Stimulated activated naive CD8-positive, alpha-beta T cell treated with anti-CD3 and anti-CD28 coated beads, Interleukin-15, Interleukin-2, amounts not matched to agents 100 U/mL and 50 U/mL, for 24 hours (primary cell): Measurements from ENCODE around the gene TRAF3.

Experiments
- ATAC-seq: fragments of 150-1000 bp; cut with Tn5 transposase; one replicate; pipeline ENCODE4 v1.10.0; 2021
- DNase-seq: peaks from one replicate; pipeline ENCODE4 v3.0.0; 2021

TRAF3 gene

DNA sequence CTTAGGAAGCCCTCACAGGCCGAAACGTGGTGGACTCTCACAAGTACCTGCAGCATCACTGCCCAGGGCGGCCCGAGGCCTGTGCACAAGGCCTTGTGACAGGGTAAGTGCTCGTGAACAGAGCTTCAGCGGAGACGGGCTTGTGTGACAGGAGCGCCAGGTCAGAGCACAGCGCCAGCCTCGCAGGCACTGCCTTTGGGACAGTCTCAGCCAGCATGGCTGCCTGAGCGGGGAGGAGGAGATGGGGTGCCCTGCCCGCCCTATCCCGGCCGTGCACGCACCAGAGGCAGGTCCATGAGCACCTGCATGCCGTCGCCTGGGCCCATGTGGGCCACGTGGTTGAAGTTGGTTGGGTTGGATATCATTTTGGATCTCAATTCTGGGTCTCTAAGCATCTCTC is 162.1 kb downstream of the TRAF3 start:
- ATAC-seq (no peak), DNase-seq (no peak)

DNA sequence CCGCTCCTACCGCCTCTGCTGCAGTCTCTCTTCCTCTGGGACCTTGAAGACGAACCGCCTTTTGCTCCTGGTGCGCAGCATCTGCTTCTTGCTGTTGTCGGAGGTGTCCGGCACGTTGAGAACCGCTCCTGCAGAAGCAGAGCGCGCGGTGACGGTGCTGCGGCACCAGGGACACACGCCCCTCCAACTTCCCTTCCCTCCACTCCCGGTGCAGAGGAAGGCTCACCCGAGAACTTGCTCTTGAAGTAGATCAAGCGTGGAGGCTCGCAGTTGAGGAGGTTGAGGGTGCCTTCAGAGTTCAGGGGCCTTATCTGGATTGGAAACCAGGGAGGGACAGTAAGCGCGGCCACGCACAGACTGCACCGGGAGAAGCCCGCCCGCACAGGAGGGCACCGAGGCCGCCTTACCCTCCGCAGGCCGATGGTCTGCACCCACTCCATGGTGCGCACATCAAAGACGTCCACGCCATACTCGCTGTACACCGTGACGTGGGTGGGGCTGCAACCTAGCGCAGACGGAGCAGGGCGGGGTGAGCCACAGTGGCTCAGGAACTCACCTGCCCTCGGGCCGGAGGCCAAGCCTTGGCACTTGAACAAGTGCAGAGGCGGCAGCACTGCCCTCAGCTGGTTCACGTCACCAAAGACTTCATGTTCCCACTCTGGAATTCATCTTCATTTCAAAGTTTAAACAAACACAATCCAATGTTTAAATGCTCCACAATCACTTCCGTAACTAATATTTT is 162.7 kb downstream of the TRAF3 start:
- DNase-seq: no peak
- ATAC-seq: no peak

DNA sequence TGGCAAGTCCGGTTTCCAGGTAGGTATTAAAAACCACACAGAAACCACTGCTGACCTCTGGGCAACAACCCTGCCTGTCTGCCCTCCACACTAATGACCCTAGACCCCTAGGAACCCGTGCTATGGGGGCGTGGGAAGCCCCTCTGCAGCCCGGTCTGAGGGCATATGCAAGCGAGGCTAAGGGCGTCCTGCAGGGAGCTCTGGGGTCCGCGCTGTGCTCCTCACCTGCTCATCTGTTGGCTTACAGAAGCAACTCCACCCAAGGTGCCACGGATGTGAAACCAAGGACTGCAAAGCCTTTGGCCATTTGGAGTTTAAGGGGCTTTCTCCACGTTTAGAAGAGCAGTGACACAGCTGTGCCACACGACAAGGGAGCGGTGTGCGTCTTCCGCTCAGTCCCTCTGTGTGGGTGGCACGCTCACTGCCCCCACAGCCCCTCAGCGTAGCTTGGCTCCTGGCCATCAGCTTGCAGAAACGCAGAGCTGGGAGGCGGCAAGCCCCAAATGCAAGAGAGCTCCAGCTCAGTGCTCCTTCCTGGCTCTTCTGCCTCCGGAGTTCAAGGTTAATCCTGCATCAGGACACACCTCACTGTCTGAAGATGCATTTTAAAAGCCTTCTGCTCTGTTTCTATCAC is 163.6 kb downstream of the TRAF3 start:
- no peak for ATAC-seq
- DNase-seq: no peak

DNA sequence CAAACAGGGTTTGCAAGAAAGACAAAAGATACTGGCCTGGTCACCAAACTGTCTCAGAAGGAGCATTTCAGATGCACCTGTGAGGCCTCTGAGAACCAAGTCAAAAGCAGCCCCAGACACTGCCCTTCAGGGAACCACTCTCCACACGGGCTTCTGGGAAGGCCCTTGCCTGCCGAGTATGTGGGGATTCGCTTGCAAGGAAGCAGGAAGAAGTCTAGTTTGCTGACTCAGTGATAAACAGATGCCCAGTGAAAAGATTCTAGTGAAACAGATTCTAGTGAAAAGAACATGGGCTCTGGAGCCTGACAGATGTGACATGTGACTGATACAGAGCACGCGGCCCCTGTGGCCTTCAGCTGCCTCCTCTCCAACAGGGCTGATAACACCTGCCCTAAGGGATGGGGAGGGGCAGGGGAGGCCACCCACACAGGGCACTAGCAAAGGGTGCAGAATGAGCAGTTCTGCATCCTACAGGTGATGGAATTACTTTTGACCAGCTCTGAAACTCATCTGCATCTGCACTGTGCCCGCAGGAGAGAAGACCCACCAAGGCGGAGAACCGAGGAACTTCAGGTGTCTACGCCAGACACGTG is 164.3 kb downstream of the TRAF3 start:
- peak; percentile 19 for ATAC-seq
- no peak for DNase-seq

DNA sequence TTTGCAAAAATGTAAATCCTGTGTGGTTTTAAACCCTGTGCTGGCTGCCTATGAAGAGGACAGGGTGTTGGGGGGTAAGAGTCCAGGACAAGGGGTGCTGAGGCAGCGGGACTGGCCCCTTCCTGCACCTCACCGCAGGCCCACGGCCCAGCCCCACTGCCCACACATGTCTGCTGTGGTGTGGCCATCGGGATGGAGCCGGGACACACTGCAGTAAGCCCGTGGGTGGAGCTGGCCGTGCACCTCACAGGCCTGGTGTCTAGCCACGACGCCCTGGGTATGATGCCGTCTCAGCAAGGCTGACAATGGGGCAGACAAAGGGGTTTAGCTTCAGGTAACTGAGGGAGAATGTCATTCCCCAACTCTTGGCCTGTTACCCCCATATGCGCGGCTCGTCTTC is 164.8 kb downstream of the TRAF3 start:
- no peak for ATAC-seq
- no peak for DNase-seq

DNA sequence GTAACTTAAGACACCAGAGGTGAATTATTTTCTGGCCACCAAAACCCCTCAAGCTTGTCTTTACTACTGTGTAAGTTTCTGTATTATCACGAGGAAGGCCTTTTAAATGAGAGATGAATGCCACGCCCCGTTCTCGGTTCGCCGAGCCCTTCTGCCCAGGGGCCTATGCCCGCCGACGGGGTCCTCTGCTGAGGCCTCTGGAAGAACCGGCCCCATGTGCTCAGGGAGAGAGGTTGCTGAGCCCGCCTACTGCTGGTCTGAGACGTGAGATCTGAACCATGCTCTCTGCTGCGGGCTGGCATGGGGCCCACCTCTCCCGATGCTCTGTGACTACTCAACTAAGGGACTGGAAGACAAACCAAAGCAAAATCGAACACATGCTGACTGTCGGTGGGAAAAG is 166.2 kb downstream of the TRAF3 start:
- ATAC-seq (no peak), DNase-seq (no peak)

DNA sequence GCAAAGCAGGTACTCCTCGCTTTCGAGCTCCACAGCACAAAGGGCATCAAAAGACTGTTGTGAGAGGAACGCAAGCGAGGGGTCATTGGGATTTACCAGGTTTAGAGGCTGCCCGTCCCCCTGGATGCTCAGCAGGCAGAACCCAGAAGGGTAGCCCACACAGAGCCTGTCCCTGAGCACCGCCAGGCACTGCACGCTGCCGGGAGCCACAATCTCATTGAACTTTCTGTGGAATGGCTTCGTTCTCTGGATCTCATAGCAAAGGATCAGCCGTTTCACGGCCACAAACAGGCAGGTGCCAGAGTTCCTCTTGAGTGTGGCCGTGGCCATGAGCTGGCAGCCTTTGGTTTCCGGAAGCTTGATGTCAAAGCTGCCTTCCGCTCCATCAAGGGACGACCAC is 166.7 kb downstream of the TRAF3 start:
- ATAC-seq (no peak), DNase-seq (no peak)

DNA sequence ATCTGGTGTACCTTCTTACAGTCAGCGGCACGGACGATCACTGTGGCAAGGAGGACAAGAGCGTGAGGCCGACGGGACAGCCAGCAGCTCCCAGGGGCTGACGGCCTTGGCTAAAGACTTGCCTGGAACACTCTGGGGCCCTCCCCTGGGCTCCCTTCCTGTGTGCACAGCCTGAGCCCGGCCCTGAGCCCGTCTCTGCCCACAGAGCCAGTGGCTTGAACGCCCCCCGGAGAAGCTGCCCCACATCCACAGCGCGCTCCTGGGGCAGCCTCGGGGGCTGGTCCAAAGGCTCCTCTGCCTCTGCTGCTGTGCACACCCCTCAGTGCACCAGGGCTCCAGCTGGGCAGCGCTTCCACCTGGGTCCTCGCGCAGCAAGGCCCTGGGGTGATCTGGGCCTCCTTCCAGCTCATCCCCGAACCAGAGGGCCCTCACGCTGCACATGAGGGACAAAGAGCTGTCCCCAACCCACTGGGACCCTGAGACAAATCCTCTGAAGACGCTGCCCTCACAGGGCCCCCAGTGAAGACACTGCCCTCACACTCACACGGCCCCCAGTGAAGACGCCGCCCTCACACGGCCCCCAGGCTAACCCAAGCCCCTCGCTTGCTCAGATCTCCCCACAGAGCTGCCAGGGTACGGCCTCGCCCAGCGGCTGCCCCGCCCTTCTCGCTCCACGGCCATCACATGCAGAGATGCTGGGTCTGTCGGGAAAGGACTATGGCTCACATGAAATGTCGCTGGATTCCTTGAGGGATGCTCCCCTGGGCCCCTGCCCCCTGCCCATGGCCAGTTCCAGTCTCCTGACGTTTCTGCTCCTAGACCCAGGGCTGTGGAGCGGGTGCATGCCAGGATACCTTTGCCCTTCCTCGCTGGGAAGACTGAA is 167.4 kb downstream of the TRAF3 start:
- DNase-seq: no peak
- no peak for ATAC-seq

DNA sequence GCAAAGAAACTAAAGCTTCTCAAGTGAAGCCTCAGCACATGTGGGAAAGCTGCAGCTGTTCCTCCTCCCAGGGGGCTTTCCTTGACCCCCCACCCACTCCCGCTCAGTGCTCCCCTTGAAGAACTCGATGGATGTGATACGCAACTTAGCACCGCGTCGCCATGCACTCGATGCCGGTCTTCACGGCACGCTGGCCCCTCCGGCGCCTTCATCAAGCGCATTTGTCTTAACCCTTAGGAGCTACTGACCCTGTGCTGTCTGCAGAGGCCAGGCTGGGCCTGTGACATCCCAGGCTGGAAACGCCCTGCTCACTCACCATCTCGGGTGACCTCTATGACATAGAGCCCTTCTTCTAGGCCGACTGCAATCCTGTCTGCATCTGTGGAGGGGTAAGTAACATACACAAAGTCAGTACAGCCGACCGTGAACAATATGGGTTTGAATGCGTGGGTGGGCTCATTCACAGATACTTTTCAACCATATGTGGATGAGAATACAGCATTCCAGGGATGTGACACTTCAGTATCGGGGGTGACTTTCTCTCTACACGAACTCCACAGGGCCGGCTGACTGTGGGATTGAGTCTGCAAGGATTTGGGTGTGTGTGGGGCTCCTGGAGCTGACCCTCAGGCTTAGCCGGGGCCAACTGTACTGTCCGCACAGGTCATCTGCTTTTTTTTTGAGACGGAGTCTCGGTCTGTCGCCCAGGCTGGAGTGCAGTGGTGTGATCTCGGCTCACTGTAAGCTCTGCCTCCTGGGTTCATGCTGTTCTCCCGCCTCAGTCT is 168.3 kb downstream of the TRAF3 start:
- DNase-seq (no peak), ATAC-seq (no peak)

DNA sequence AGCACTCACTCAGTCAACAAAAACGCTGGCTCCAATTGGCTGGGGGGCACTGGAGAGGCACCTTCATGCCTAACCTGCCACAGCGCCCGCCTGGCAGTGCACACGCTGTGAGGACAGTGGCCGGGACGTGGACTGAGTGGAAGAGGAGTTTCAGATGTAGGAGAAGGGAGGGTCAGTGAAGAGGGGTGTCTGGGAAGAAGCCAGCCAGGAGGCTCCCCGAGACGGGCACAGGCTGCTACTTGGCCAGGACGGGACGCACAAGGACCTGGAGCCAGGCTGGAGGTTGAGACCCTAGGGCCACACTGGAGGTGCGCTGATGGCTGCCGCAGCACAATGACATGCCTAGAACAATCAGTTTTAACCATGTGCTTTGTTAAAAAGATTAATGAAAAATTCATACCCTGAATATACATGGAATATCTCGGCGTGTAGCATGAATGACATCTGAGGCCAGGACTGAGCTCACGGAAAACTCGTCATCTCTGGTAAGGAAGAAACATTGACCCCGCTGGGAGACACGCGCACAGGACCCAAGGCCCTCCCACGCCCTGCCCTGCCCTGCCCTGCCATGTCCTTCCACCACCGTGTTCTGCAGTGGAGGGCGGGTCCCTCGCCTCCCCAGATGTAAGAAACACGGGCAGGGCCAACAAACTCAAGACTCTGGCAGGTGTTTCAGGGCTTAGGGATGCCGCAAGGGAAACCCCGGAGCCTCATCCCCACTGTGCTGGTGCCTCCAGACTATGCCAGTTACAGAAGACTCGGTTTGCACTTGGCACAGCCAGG is 170.3 kb downstream of the TRAF3 start:
- DNase-seq: no peak
- ATAC-seq: no peak

DNA sequence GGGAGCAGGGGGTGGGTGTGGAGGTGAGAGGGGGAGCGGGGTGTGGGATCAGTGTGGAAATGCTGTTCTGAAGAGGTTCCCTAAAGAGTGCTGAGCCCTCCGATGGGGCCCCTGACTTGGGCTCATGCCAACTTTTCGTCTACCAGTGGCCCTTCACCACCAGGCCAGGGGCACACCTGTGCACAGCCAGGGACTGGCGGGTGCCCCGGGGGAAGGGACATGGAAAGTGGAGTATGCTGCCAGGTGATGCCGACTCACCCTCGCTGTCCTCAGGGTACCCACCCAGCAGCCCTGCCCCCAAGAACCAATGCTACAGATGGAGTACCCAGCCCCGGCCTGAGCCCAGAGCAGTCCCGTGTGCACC is 171.4 kb downstream of the TRAF3 start:
- ATAC-seq: no peak
- no peak for DNase-seq

DNA sequence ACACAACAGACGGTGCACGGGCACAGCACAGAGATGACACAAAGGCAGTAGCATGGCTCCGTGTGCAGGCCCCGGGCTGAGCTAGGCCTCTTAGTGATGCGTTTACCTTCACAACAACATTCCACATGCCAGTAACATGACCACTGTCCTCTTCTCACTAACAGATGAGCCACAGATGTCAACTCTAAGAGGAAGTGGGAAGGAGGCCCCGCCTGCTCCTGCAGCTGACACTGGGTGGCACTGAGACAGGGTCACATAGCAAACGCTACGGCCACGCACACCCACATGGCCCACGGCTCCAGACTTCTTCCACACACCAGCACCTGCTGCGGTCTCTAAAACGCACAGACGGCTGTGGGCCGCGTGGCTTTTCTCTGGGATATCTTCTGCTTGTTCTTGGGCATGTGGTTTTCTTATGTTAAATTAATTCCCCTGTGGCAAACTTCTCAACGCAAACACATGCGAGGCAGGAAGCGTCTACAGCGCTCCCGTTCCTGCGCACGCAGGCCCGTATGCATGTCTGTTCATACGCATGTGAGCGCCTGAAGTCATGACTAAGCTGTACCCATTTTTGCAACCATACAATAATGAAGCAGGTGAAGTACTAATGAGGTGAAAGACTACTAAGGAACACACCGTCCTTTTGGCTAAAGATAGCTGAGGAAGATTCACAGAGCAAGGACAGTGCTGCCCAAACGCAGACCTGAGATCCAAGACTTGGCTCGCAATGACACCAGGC is 172.0 kb downstream of the TRAF3 start:
- DNase-seq: peak; percentile 35
- peak; percentile 75 for ATAC-seq

DNA sequence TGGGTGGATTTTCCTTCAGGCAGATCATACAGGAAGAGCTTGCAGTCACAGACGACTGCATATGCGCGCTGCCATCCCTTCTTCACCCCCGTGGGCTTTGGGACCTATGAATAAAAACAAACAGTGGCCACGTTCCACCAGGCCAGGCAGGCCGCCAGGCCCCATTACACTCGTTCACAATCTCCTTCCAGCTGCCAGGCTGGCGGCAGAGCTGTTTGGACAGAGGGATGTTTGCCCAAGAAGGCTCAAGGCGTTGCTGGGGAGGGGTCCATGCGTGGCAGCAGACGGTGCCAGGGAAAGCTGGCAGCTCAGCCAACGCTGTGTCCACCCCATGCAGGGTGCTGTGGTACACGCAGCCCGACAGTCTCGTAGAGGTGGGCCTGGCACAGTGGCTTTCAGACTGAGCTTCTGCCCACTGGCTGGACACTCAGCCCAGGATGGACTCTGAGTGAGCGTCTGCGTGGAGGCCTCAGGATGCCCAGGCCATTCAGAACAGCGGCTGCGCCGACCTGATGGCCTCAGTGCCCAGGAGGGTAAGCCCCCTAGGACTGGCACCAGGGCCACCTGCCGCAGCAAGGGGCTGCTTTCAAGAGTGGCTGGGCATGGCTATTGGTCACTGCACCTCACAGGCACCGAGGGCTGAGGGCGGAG is 172.7 kb downstream of the TRAF3 start:
- DNase-seq: no peak
- ATAC-seq: no peak

DNA sequence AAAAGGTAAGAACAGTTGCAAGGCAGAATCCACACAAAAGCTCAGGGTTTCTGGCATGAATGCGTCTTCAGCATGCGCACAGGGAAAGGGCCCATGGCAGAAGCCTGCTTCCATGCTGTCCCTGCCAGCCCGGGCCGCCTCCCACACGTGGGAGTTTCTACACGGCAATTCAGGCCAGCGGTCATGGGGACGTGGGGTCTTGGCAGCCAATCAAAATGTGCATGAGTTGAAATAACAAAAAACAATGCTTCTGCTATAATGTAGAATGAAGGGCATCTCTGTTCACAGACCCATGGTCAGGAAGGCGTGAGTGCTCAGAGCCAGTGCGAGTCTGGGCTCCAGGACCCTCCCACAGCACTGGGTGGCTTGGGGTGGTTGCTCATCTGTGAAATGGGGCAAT is 173.8 kb downstream of the TRAF3 start:
- no peak for ATAC-seq
- no peak for DNase-seq

DNA sequence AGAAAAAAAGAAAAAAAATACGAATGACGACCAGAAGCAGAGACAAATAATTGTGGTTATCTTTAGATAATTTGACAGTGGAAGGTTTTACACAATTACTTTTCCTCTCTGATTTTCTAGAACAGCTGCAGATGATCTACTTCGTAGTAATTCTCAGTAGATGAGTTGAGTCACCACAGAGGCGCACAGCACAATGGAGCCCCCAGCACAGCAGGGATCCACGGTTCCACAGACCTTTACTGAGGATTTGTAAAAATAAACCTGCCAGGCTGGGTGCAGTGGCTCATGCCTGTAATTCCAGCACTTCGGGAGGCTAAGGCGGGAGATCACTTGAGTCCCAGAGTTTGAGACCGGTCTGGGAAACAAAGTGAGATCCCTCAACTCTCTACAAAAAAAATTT is 174.6 kb downstream of the TRAF3 start:
- ATAC-seq: no peak
- no peak for DNase-seq

DNA sequence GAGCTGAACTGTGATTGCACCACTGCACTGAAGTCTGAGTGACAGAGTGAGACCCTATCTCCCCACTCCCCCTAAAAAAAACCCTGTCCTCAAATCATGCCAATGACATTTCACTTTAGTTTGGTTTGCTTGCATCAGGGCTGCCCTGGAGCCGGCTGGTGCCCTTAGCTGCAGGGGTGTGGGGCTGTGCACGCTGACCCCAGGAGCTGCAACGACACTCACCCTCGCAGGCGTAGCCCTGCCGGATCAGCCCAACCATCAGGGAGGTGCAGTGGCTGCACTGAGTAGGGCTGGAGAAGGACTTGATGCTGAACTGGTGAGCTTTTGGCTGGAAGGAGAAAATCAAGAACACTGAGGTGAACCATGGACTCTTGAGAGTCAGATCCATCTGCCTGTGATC is 175.0 kb downstream of the TRAF3 start:
- ATAC-seq (no peak), DNase-seq (no peak)

DNA sequence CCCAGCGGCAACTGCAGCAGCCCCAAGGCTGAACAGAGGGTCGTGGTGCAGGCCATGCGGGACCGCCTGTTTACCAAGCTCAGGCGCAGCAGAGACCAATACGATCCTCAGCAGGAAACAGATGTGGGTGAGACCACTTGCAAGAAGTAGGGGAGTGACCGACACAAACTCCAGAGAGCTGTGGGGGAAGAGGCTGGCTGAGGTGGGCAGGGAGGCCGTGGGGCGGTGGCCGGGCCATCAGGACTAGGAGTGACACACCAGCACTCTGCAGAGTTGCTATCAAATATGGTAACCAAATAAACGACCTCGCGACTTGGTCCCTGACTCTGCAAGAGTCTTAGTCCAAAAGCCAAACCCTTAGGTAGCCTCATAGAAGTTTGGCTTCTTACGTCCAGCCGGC is 175.9 kb downstream of the TRAF3 start:
- ATAC-seq: no peak
- no peak for DNase-seq

DNA sequence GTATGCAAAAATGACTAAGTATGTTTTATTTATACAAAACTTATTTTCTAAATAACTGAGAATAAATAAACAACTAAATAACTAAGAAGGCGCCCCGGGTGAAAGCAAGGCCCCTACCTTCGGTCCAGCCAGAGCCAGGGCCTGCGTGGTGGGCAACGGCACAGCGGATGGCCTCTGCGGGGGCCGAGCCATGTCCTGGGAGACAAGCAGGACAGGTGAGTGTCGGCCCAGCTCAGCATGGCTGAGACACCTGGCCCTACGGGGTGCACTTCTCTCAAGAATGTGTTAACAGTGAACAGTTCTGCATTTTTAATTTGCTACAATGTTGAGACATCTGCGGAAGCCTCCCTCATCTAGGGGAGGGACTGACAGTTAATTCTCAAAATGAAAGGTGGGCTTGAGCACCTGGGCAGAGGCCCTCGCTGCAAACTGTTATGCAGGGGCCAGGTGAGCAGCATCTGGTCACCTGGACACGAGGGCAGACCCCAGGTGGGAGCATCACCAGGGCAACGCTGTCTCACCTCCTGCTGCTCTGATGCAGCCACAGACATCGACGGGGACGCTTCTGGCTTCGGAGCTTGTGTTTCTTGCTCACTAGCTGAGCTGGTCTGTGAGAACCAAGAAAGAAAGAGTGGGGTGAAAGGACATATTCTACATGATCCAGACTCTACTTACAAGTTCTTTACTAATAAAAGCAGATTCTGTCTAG is 177.0 kb downstream of the TRAF3 start:
- no peak for ATAC-seq
- DNase-seq: no peak

DNA sequence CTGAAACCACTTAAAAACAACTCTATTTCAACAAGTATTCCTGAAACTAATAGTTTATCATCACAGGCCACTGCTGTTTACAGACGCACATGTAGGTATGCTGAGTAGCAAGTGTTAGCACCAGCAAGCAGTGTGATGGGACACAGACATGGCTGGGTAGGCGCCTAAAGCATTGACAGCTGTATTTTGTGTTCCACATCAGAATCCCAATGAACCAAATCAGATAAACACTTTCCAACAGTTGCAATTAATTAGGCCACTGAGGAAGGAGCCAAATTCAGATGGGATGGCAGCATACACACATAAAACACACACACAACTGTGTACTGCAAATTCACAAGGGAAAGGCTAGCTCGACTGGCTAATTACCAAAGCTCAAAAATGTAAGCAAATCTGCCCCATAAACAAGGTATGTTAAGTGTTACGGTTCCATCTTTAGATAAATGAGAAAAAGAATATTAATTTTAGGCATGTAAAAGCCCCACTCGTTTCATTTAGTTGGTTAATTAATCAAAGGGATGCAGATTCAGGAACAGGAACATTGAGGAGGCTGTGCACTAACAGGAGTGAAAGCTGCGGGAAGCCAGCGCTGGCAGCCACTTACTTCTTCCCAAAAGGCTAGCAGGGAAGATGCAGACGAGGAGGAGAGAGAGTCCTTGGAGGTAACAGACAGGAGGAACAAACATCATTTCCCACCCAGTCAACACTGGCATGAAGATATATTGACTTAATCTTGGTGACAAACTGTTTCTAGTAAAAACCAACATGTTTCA is 178.6 kb downstream of the TRAF3 start:
- no peak for DNase-seq
- ATAC-seq: no peak
